NCI-H460 (cell line): ENCODE results near the gene ATP7B. TPM values are rescaled to one million over a fixed set of nuclear protein-coding genes. Genes with fewer than 3 reads are reported as not detected.

ENCODE experiments used
- DNase-seq: peaks from one replicate; pipeline ENCODE4 v3.0.0-alpha.2; 2016; ENCODE audit warnings: low read depth; ENCODE audit errors: extremely low read depth
- total RNA-seq: library from RNA; depleted of rRNA; stranded (reverse); fragments of >200 nt; shearing (Covaris generic); gene quantifications from 2 replicates; pipeline ENCODE4 v1.2.3, GENCODE V29; 2014

Gene ATP7B
- total RNA-seq, 1 experiment from 2014 or later, result 2.1 TPM

DNA sequence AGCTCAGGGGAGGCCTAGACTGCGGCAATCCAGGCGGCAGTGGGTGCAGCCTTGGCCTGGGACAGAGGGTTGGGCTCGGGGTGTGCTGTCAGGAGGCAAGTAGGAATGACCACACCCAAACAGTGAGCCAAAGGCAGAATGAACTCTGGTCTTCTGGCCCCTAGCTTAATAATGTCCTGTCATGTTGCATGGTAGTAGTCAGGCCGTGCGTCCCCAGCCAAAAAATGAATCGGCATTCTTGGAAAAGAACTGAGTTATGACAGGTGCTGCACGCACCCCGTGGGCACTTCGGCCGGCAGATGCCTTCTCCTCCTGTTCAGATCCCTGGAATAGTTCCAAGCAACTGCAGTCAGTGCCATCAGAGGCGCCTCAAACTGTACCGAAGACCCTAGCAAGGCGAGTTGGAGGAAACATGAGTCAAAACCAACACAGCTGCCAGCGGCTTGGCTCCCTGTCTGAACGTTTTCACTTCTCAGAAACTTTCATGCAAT is 55.9 kb downstream of the ATP7B start:
- no peak for DNase-seq

DNA sequence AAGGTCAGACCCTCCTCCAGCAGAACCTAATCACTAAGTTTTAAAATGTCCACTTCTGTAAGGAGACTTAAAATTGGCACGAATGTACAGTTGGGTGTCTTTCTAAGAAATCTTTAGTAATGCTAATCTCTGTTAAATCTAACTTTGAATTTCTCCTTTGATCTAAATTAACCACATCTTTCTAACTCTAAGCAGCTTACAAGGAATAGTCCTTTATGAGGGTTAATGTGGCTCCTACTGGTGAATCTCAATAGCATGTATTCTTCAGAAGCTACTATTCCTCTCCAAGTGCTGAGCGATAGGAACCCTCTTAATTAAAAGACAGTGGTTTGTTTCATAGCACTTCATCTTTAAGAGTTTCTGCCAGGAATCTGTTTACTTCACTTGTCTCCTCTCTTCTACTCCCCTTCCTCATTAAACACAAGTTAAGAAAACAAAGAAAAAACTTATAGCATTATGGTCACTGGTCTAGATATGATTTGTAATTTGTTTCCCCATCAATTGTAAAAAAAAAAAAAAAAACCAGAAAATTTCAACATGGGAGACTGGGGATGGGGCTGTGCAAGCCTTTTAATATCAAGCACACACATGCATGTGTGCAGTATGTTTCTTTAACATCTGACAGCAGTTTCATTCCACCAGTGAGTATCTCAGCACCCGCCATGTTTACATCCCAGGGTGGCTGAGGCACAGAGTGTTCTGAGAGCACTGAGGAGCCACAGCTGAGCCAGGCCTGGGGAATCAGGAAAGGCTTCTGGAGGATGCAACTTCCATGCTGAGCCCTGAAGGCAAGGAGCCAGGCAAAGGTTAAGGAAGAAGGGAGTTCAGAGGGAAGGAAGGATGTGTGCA is 57.7 kb downstream of the ATP7B start:
- DNase-seq, result no peak

GRCh38 chr13:51950722-51951121 is 60.5 kb downstream of the ATP7B start:
- no peak for DNase-seq

DNA sequence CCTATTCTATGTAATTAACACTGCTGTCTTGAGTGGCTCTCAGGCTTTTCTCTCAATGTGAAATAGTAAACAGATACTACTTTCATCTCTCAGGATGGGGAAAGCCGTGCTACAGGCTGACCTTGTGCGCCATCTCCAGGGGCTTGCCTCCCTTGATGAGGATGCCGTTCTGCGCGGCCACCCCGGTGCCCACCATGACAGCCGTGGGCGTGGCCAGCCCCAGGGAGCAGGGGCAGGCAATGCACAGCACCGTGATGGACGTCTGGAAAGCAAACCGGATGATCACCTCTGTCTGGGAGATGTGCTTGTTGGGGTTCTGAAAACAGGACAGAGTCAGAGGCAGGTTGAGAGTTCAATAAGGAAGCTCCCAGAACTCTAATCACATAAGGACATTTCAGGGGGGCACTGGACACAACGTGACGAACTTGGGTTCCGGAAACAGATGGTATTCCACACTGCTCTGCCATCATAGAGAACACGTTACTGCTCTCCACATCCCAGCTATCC is 65.0 kb downstream of the ATP7B start:
- DNase-seq, result no peak

DNA sequence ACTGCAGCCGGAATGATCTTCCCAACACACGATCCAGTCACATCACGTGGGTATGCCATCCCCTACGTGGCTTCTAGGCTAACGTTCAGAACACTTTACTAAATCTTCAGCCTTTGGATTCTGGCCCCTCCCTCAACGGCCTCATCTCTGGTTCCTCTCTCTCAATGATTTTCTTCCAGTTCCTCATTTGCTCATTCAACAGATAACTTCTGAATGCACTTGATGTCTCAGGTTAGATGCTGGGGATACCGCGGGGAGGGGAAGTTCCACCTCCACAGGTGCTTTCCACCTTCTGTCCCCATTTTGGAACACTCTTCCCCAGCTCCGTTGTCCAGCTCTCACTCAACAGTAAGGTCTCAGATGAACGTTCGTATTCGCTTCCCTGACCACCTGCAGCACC is 66.1 kb downstream of the ATP7B start:
- no peak for DNase-seq

DNA sequence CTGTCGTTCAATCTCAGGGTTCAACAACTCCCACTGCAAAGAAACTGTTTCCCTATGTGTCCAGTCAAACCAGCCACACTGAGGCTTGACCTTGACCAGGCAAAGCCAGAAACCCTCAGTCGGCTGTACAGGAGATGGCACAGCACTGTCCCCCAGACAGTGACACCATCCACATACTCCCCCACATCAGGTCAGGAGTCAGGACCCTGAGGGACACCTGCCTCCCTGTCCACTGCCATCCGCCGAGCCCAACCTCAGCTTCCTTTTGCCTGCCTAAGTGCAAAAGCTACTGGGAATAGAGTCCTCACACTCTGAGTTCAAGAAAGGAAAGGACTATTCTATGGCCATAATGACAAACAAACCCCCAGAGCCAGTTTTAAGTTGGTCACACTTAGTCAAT is 66.8 kb downstream of the ATP7B start:
- no peak for DNase-seq

DNA sequence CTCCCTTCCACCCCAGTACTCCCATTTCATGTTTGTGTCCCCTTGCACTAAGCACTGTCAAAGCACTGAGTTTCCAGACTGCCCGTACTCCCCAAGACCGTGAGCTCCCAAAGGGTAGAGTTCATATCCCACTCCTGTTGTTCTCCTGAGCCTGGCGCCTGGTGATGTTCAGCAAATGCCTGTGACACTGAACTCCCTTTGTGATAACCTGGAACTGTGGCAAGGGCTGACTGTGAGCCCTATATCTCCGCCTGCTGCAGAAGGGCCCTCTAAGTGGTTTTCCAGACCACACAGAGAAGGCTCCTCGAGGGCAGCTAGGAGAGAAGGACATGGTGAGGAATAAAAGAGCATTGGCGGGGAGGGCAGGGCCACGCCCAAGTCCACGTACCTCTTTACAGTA is 67.5 kb downstream of the ATP7B start:
- no peak for DNase-seq

- DNase-seq, result no peak
Measured at GRCh38 chr13:51942189-51942588, 69.1 kb downstream of the ATP7B start.

GRCh38 chr13:51938454-51938853 is 72.8 kb downstream of the ATP7B start:
- no peak for DNase-seq

GRCh38 chr13:51937320-51938290 is 73.6 kb downstream of the ATP7B start:
- DNase-seq, result no peak

DNA sequence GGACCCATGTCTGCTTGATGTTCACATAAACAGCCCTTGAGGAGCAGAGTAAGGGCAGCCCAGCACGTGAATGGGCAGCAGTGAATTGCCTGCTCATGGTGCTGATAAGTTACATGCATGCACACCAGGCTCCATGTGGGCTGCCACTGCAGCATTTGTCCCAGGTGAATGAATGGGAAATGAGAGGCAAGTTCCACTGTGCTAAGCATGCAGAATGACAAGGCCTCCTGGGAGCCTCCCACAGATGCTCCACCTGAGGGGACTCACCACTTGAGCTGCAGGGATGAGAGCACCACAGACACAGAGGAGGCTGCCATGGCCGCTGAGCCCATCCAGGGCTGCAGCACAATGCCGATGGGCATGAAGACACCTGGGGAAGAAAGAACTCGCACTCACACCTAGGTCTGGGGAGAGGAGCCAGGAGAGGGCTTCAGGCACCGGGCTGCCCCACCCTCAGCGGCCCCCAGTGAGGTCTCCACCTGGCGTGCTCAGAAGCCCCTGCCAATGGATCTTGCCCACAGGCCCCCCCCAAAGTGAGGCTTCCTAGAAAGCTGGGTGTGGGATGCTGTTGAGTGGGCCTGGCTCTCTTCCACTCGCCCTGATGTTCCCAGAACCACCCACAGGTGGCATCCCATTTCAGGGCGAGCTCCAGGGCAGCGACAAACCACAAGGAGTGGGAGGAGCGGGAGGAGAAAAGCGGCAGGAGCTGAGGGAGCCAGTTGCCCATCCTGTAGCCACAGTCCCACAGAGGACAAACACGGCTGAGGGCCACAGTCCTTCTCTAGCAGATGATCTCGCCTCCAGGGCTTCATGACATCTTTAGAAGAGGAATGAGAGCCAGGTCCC is 75.7 kb downstream of the ATP7B start:
- no peak for DNase-seq

- DNase-seq, result no peak
Measured at GRCh38 chr13:51934461-51935087, 76.7 kb downstream of the ATP7B start.

GRCh38 chr13:51933466-51934058 is 77.7 kb downstream of the ATP7B start:
- DNase-seq, result no peak

DNA sequence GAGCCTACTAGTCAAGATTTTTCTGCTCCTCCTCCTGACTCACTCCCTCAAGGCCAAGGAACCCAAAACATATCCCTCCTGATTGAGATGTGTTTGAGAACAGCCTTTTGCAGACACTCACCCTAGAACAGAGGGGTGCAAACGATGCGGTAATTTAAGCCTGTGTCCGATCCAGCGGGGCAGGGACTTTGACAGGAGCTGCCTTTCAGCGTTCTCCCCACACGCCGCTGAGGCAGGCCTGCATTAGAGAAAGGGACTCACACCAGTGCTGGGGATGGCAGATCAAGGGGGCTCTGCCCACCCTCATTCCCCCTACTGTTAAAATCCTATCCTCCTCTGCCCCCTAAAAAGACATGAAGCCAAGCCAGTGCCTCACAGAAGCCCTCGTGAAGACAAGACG is 79.0 kb downstream of the ATP7B start:
- no peak for DNase-seq

GRCh38 chr13:51931606-51932005 is 79.6 kb downstream of the ATP7B start:
- DNase-seq, result no peak

GRCh38 chr13:51929699-51930098 is 81.6 kb downstream of the ATP7B start:
- DNase-seq, result no peak

DNA sequence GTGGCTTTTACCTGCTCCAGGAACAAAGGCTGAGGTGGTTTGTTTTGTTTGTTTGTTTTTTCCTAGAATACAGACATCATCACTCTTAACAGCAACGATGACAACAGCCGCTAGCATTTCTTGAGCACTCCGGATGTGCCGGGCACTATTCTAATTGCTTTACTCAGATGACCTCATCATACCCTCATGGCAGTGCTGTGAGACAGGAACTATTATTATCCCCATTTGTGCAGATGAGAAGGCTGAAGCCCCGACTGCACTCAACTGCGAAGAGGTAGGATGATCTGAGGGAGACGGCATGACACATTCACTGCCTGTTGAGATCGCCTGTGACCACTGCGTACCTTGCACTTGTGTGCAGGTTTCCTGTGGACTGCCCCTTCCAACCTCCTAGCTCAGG is 83.0 kb downstream of the ATP7B start:
- no peak for DNase-seq

- DNase-seq, result no peak
Measured at GRCh38 chr13:51927129-51927528, 84.1 kb downstream of the ATP7B start.

DNA sequence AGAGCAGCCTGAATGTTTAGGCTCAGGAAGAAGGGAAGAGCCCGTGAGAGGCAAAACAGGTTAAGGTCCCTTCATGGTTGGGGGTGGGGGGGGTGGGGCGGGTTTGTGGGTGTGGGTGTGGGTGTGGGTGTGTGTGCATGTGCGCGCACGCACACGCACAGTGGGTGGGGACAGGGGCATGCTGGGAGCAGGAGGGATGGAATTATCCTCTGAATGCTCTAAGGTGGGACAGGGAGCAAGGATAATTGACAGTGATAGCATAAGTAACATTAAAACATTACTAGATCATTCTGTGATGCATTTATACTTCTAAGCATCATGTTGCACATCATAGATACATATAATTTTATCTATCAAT is 84.7 kb downstream of the ATP7B start:
- no peak for DNase-seq
